Epidermal melanocyte (primary cell): Measurements from ENCODE around the gene SCYL1.
A peak's percentile ranks its signal among the peaks of the same experiment; 100 is the strongest.

ENCODE experiments used
- DNase-seq: peaks from one replicate; pipeline ENCODE4 v3.0.0; 2011; ENCODE audit warnings: low spot score; ENCODE audit not compliant: insufficient read length

Gene SCYL1

GRCh38 chr11:65524741-65525545, at the start of gene SCYL1:
TSS of gene SCYL1 (plus strand) at chr11:65525083. CDS start at chr11:65525154, 71 bp downstream.
- peak; percentile 74 for DNase-seq

- DNase-seq, result no peak
These were observed 48.2 kb upstream of the SCYL1 start for GRCh38 chr11:65476632-65477148.

- DNase-seq, result peak; percentile 95
These were observed 47.5 kb upstream of the SCYL1 start for GRCh38 chr11:65477149-65477965.

GRCh38 chr11:65478388-65479183, 46.3 kb upstream of the SCYL1 start:
- no peak for DNase-seq

- no peak for DNase-seq
These were observed 45.4 kb upstream of the SCYL1 start for GRCh38 chr11:65479184-65480145.

- no peak for DNase-seq
These were observed 42.5 kb upstream of the SCYL1 start for GRCh38 chr11:65482306-65482850.

- no peak for DNase-seq
These were observed 39.0 kb upstream of the SCYL1 start for GRCh38 chr11:65485920-65486219.

- no peak for DNase-seq
These were observed 38.1 kb upstream of the SCYL1 start for GRCh38 chr11:65486570-65487466.

- peak; percentile 93 for DNase-seq
These were observed 37.2 kb upstream of the SCYL1 start for GRCh38 chr11:65487467-65488272.

- no peak for DNase-seq
These were observed 36.4 kb upstream of the SCYL1 start for GRCh38 chr11:65488273-65489034.

- DNase-seq, result no peak
These were observed 35.7 kb upstream of the SCYL1 start for GRCh38 chr11:65489035-65489705.

GRCh38 chr11:65489706-65490320, 35.1 kb upstream of the SCYL1 start:
- DNase-seq, result no peak

GRCh38 chr11:65491163-65491465, 33.8 kb upstream of the SCYL1 start:
- no peak for DNase-seq

GRCh38 chr11:65491614-65492386, 33.1 kb upstream of the SCYL1 start:
- DNase-seq, result no peak

GRCh38 chr11:65492387-65492636, 32.6 kb upstream of the SCYL1 start:
- DNase-seq, result no peak

GRCh38 chr11:65492637-65493366, 32.1 kb upstream of the SCYL1 start:
- DNase-seq, result no peak
